SK-N-SH (cell line): ENCODE data around the gene FTO. TPM values are rescaled to one million over a fixed set of nuclear protein-coding genes. Genes with fewer than 3 reads are reported as not detected.

Experiments used
- CTCF ChIA-PET: fragments of 300-600, 350-600 bp; formaldehyde crosslinking; extraction: SDS; loops from one replicate; lab custom pipeline; 2021; lab: Yijun Ruan, JAX
- POLR2A ChIA-PET: fragments of 350-600 bp; sonication (Branson Sonifier 250); formaldehyde crosslinking; extraction: SDS; loops from one replicate; lab custom pipeline; 2020; ENCODE audit warnings: antibody characterized with exemption, inconsistent platforms; lab: Yijun Ruan, JAX
- DNase-seq: peaks from one replicate; pipeline ENCODE4 v3.0.0; 2012
- H2AFZ ChIP-seq: fragments of 200-600 bp; sonication (generic); 2 replicates; pipeline ENCODE4 v1.8.1; 2016; ENCODE audit warnings: antibody characterized with exemption, mild to moderate bottlenecking, low read depth
- H3F3A ChIP-seq: fragments of 200-600 bp; sonication (generic); replicated peaks from 2 replicates; pipeline ENCODE3; 2016; ENCODE audit warnings: antibody characterized with exemption, mild to moderate bottlenecking; ENCODE audit not compliant: insufficient read depth
- H3K27ac ChIP-seq, 2 experiments: fragments of 200-500 bp in 1 of 2; fragments of 200-600 bp in 1 of 2; sonication (Bioruptor generic) in 1 of 2; sonication (generic), shearing (Covaris generic) in 1 of 2; 2 replicates each; pipeline versions ENCODE4 v1.5.1 to v1.6.1; 2014 to 2016; ENCODE audit warnings: low read depth in 2 of 2, inconsistent platforms in 1 of 2, low read length in 1 of 2, mild to moderate bottlenecking in 1 of 2, mixed read lengths in 1 of 2
- H3K27me3 ChIP-seq: fragments of 200-600 bp; sonication (generic), shearing (Covaris generic); 2 replicates; pipeline ENCODE4 v1.6.1; 2016; ENCODE audit warnings: mixed run types; ENCODE audit not compliant: insufficient read depth
- H3K36me3 ChIP-seq, 2 experiments: fragments of 200-500 bp in 1 of 2; fragments of 200-600 bp in 1 of 2; sonication (Bioruptor generic) in 1 of 2; sonication (generic) in 1 of 2; replicated peaks in 1 of 2; 2 replicates each; pipeline versions ENCODE3 to v1.5.1; 2014 to 2016; ENCODE audit warnings: low read length in 1 of 2, mild to moderate bottlenecking in 1 of 2; ENCODE audit not compliant: insufficient read depth in 2 of 2, control insufficient read depth in 1 of 2
- H3K4me1 ChIP-seq, 2 experiments: fragments of 200-500 bp in 1 of 2; fragments of 200-600 bp in 1 of 2; sonication (Bioruptor generic) in 1 of 2; sonication (generic), shearing (Covaris generic) in 1 of 2; 2 replicates each; pipeline versions ENCODE4 v1.5.1 to v1.6.1; 2014 to 2016; ENCODE audit warnings: low read depth in 1 of 2, low read length in 1 of 2, mixed run types in 1 of 2; ENCODE audit not compliant: insufficient read depth in 2 of 2, control insufficient read depth in 1 of 2
- H3K4me2 ChIP-seq: fragments of 200-600 bp; sonication (generic), shearing (Covaris generic); 2 replicates; pipeline ENCODE4 v1.6.1; 2017; ENCODE audit warnings: mixed run types
- H3K4me3 ChIP-seq, 2 experiments: fragments of 200-500 bp in 1 of 2; fragments of 200-600 bp in 1 of 2; sonication (Bioruptor generic) in 1 of 2; sonication (generic), shearing (Covaris generic) in 1 of 2; 2 replicates each; pipeline versions ENCODE4 v1.5.1 to v1.8.1; 2014 to 2016; ENCODE audit warnings: low read depth in 2 of 2, inconsistent platforms in 1 of 2, low read length in 1 of 2, mild to moderate bottlenecking in 1 of 2, mixed read lengths in 1 of 2, moderate library complexity in 1 of 2
- H3K79me2 ChIP-seq: fragments of 200-600 bp; sonication (generic); 2 replicates; pipeline ENCODE4 v1.8.1; 2017; ENCODE audit warnings: mild to moderate bottlenecking; ENCODE audit not compliant: insufficient read depth
- H3K9ac ChIP-seq: fragments of 200-600 bp; sonication (generic); 2 replicates; pipeline ENCODE4 v1.6.1; 2017; ENCODE audit warnings: mixed run types
- H3K9me2 ChIP-seq: fragments of 200-600 bp; sonication (generic); 2 replicates; pipeline ENCODE4 v1.6.1; 2017; ENCODE audit warnings: mixed run types
- H3K9me3 ChIP-seq: fragments of 200-600 bp; sonication (generic); 2 replicates; pipeline ENCODE4 v1.6.1; 2017; ENCODE audit warnings: mixed run types, mild to moderate bottlenecking, moderate library complexity
- H4K20me1 ChIP-seq: fragments of 200-600 bp; sonication (generic); 2 replicates; pipeline ENCODE4 v1.6.1; 2017; ENCODE audit warnings: mild to moderate bottlenecking, mixed run types; ENCODE audit not compliant: insufficient read depth
- CHD2 ChIP-seq: fragments of 150-350 bp; IDR thresholded peaks from 2 replicates; pipeline ENCODE4 v1.6.1; 2018; ENCODE audit warnings: low read length; ENCODE audit not compliant: partially characterized antibody
- EP300 ChIP-seq, 2 experiments: IDR thresholded peaks; 2 replicates each; pipeline versions ENCODE4 v1.4.0 to v1.6.1; 2012; ENCODE audit warnings: borderline replicate concordance in 1 of 2, low read depth in 1 of 2, low read length in 1 of 2
- FOSL2 ChIP-seq: IDR thresholded peaks from 2 replicates; pipeline ENCODE4 v1.4.0; 2012; ENCODE audit warnings: low read depth, mild to moderate bottlenecking, moderate library complexity, borderline replicate concordance
- FOXJ3 ChIP-seq: sonication (generic); formaldehyde crosslinking; IDR thresholded peaks from 2 replicates; pipeline ENCODE4 v1.5.1; 2020; ENCODE audit warnings: mild to moderate bottlenecking, missing genetic modification reagents
- GABPA ChIP-seq: IDR thresholded peaks from 2 replicates; pipeline ENCODE4 v1.4.0; 2012; ENCODE audit warnings: low read depth, mild to moderate bottlenecking
- JUND ChIP-seq: IDR thresholded peaks from 2 replicates; pipeline ENCODE4 v1.4.0; 2012
- MAX ChIP-seq: IDR thresholded peaks from 2 replicates; pipeline ENCODE4 v1.4.0; 2012; ENCODE audit warnings: low read depth
- NFIC ChIP-seq: IDR thresholded peaks from 2 replicates; pipeline ENCODE4 v1.4.0; 2012; ENCODE audit warnings: borderline replicate concordance
- PBX3 ChIP-seq: IDR thresholded peaks from 2 replicates; pipeline ENCODE4; 2012
- POLR2AphosphoS5 ChIP-seq: IDR thresholded peaks from 2 replicates; pipeline ENCODE4 v1.6.1; 2012; ENCODE audit warnings: low read depth, low read length
- RCOR1 ChIP-seq: fragments of 150-350 bp; IDR thresholded peaks from 2 replicates; pipeline ENCODE4 v1.6.1; 2017; ENCODE audit warnings: antibody characterized with exemption, low read length
- TCF12 ChIP-seq: IDR thresholded peaks from 2 replicates; pipeline ENCODE4 v1.4.0; 2012
- TEAD4 ChIP-seq: IDR thresholded peaks from 2 replicates; pipeline ENCODE4 v1.4.0; 2012; ENCODE audit warnings: mild to moderate bottlenecking, borderline replicate concordance; ENCODE audit not compliant: insufficient read depth
- USF2 ChIP-seq: fragments of 150-350 bp; IDR thresholded peaks from 2 replicates; pipeline ENCODE4 v1.6.1; 2017; ENCODE audit warnings: antibody characterized with exemption, low read length, low read depth, borderline replicate concordance
- ZBTB33 ChIP-seq: IDR thresholded peaks from 2 replicates; pipeline ENCODE4 v1.4.0; 2012; ENCODE audit warnings: low read depth, borderline replicate concordance
- WGBS: methylation state at CpG from one replicate; pipeline ENCODE4 v1.1.6; 2017; ENCODE audit warnings: low lambda C conversion rate; 5-methylcytosine and 5-hydroxymethylcytosine counted together
- polyA plus RNA-seq, 3 experiments: library from polyadenylated mRNA; depleted of rRNA; stranded (reverse); fragments of >200 nt; gene quantifications; 2 replicates each; pipeline ENCODE4 v1.2.3, GENCODE V29; 2012

The FTO gene
- polyA plus RNA-seq, 1 of the 3 experiments (the other 2 are of a cell fraction): 41.2 TPM

- Histone ChIP-seq H3K79me2 (no peaks in the 10 kb centered on the region), H3K9me3 (no peaks in the 10 kb centered on the region), H3K27me3 (no peaks in the 10 kb centered on the region), H2AFZ (no peak overlapping the region), H3K27ac (peak overlapping the region; percentile 83 to 87; a peak in 3 of 4 replicates), H3K36me3 (no peaks in the 10 kb centered on the region), H3F3A (peaks cover 38% of the 10 kb centered on the region), H3K9ac (no peak overlapping the region; the same call in 1 of the 2 replicates), H3K4me1 (peaks cover 14 to 24% of the 10 kb centered on the region in 2 experiments), H4K20me1 (peaks cover 5% of the 10 kb centered on the region; the same call in 1 of the 2 replicates), H3K4me3 (no peak overlapping the region), H3K4me2 (peak overlapping the region; percentile 17; the same call in 1 of the 2 replicates), H3K9me2 (no peaks in the 10 kb centered on the region)
- no peak for DNase-seq
- ChIA-PET POLR2A (no interaction called here), CTCF (interaction anchor here (0.7 to 1.6 kb wide), 2 partner anchors 11 to 44 kb away, joined by 3 to 6 read pairs; no protein-coding TSS in a partner anchor)
- TF ChIP-seq NFIC (peak; percentile 90), EP300 (IDR thresholded peaks at IDR 0.05; ENCODE audit: borderline replicate concordance in 1 of 2, low read depth in 1 of 2, low read length in 1 of 2) (peak in 1 of 2 experiments; percentile 64; a peak in 1 of 4 replicates), FOSL2 (peak; percentile 69; the same call in 1 of the 2 replicates), USF2 (no peak), POLR2AphosphoS5 (peak; percentile 22; the same call in 1 of the 2 replicates), FOXJ3 (CRISPR knock-in tag) (no peak), TCF12 (peak; percentile 79), TEAD4 (peak; percentile 58), ZBTB33 (no peak), PBX3 (peak; percentile 63), RCOR1 (no peak), CHD2 (no peak), GABPA (no peak), MAX (peak; percentile 51), JUND (peak; percentile 82)
- 1% methylated on average over 5 of the region's 5 CpGs for WGBS
These were observed 113.3 kb downstream of the FTO start for GRCh38 chr16:53817117-53817755.
